HEK293T (cell line): ENCODE data around the gene SYNPR.

Experiments
- BHLHE40 ChIP-seq: fragments of 450-650 bp; IDR thresholded peaks from 2 replicates; pipeline ENCODE4 v1.6.1; 2016; ENCODE audit warnings: mild to moderate bottlenecking, moderate library complexity, borderline replicate concordance
- CTBP1 ChIP-seq: fragments of 450-650 bp; IDR thresholded peaks from 2 replicates; pipeline ENCODE4 v1.6.1; 2016; ENCODE audit warnings: borderline replicate concordance
- ELF4 ChIP-seq: fragments of 450-650 bp; IDR thresholded peaks from 2 replicates; pipeline ENCODE4 v1.6.1; 2017; ENCODE audit warnings: antibody characterized with exemption
- FOXA1 ChIP-seq: fragments of 450-650 bp; IDR thresholded peaks from 2 replicates; pipeline ENCODE4 v1.6.1; 2016; ENCODE audit warnings: mild to moderate bottlenecking
- FOXK2 ChIP-seq: fragments of 450-650 bp; IDR thresholded peaks from 2 replicates; pipeline ENCODE4 v1.6.1; 2016; ENCODE audit warnings: mild to moderate bottlenecking
- FOXM1 ChIP-seq: fragments of 450-650 bp; IDR thresholded peaks from 2 replicates; pipeline ENCODE4 v1.6.1; 2017; ENCODE audit warnings: mild to moderate bottlenecking, borderline replicate concordance
- L3MBTL2 ChIP-seq: fragments of 450-650 bp; conservative IDR thresholded peaks from 2 replicates; pipeline ENCODE4 v1.6.1; 2016; ENCODE audit warnings: mild to moderate bottlenecking
- NFRKB ChIP-seq: fragments of 450-650 bp; IDR thresholded peaks from 2 replicates; pipeline ENCODE4 v1.6.1; 2016; ENCODE audit warnings: mild to moderate bottlenecking, moderate library complexity
- SP1 ChIP-seq: fragments of 450-650 bp; IDR thresholded peaks from 2 replicates; pipeline ENCODE4 v1.6.1; 2017
- SUZ12 ChIP-seq: fragments of 450-650 bp; IDR thresholded peaks from 2 replicates; pipeline ENCODE4 v1.6.1; 2016; ENCODE audit warnings: mild to moderate bottlenecking
- TARDBP ChIP-seq: fragments of 450-650 bp; IDR thresholded peaks from 2 replicates; pipeline ENCODE4 v1.6.1; 2016
- ZNF384 ChIP-seq: fragments of 450-650 bp; IDR thresholded peaks from 2 replicates; pipeline ENCODE4 v1.6.1; 2016

DNA sequence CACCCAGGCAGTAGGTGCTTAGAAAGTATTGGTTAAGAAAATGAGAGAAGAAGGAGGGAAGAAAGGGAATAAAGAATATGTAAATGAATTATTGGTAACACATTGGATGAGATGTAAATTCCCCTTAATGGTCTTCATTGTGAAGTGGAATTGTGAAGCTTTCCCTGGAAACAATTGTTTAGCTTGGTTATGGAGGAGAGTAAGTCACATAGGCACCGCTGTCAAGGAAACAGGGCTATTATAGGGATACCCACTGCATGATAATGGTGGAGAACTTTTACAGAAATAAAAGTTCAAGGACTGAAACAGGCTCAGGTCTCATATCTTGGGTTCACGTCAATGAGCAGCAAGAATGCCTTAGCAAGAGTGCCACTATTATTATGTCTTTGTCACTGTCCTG is 9.5 kb downstream of the SYNPR start:
- no peak for TF ChIP-seq ELF4
- TF ChIP-seq ZNF384, result no peak
- no peak for TF ChIP-seq FOXM1
- no peak for TF ChIP-seq SUZ12
- TF ChIP-seq CTBP1, result no peak
- no peak for TF ChIP-seq NFRKB
- TF ChIP-seq BHLHE40, result no peak
- TF ChIP-seq FOXK2, result no peak
- TF ChIP-seq L3MBTL2, result no peak
- no peak for TF ChIP-seq TARDBP
- no peak for TF ChIP-seq FOXA1
- no peak for TF ChIP-seq SP1
